Sigmoid colon (tissue), 4 donors: Measurements from ENCODE around the gene NLRC5.
"Not testable (repeated sequence)": the region's sequence is repeated elsewhere in the genome, so short reads cannot be mapped to it uniquely, and the experiment has no call there.

ENCODE experiments used
- CTCF ChIP-seq, 4 experiments: fragments of 450-650 bp in 3 of 4; fragments of 200-600 bp in 1 of 4; IDR thresholded peaks; one replicate each; pipeline ENCODE4 v1.5.1; 2016 to 2019; ENCODE audit warnings: antibody characterized with exemption in 4 of 4, mild to moderate bottlenecking in 3 of 4, moderate library complexity in 2 of 4
- EP300 ChIP-seq, 4 donors: sonication (generic); formaldehyde crosslinking; IDR thresholded peaks; one replicate each; pipeline ENCODE4 v1.6.1; 2017; ENCODE audit warnings: antibody characterized with exemption in 4 of 4
- POLR2A ChIP-seq, 2 donors: fragments of 450-650 bp; IDR thresholded peaks; one replicate each; pipeline ENCODE4 v1.6.1; 2016; ENCODE audit warnings: antibody characterized with exemption in 2 of 2, mild to moderate bottlenecking in 2 of 2, moderate library complexity in 2 of 2

- not testable (repeated sequence) for TF ChIP-seq CTCF, POLR2A, EP300 (IDR thresholded peaks at IDR 0.05)
Measured at GRCh38 chr16:57063189-57063588, 73.8 kb downstream of the NLRC5 start.
